ENCODE measurements around the gene ALKBH5. TPM values are rescaled to one million over a fixed set of nuclear protein-coding genes. Genes with fewer than 3 reads are reported as not detected.

ALKBH5 gene
- polyA plus RNA-seq, 2 of the 4 experiments (the other 2 are of a cell fraction) = 57.9 to 105 TPM

DNA sequence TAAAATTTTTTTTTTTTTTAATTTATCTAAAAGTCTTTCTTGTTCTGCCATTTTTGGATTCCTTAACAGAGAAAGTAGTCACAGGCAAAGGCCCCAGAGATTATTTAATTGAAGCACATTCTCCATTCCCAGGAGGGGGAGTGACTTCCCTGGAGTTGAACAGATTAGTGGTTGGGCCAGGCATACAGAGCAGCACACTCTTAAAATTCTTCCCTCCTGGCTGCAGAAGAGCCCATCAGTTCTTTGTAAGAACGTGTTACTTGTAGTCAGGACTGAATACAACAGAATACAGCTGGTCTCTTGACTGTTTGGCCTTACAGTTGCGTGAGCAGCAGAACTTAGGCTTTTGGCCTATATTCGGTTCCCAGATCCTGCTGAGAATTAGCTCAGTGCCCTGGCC, 1.8 kb downstream of the ALKBH5 start:
- H3K4me2 ChIP-seq = peak overlapping the region; percentile 88
- ATAC-seq (no peak), FAIRE-seq (no peak), DNase-seq (ENCODE audit: low read depth in 1 of 2, low spot score in 1 of 2) (no peak)
- TF ChIP-seq HOXA7 (CRISPR knock-in tag; IDR thresholded peaks at IDR 0.05) (no peak), BHLHE40 (IDR thresholded peaks at IDR 0.05; ENCODE audit: low read depth, low read length) (no peak), MAX (IDR thresholded peaks at IDR 0.05) (no peak)
- TF ChIP-seq, protein P1, sequence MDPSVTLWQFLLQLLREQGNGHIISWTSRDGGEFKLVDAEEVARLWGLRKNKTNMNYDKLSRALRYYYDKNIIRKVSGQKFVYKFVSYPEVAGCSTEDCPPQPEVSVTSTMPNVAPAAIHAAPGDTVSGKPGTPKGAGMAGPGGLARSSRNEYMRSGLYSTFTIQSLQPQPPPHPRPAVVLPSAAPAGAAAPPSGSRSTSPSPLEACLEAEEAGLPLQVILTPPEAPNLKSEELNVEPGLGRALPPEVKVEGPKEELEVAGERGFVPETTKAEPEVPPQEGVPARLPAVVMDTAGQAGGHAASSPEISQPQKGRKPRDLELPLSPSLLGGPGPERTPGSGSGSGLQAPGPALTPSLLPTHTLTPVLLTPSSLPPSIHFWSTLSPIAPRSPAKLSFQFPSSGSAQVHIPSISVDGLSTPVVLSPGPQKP (IDR thresholded peaks at IDR 0.05; ENCODE audit: low read depth, low read length) = no peak
- H3K4me1 ChIP-seq = peaks cover 56% of the 10 kb centered on the region
- peak overlapping the region; percentile 73 for H3K4me3 ChIP-seq
- ChIA-PET POLR2A (no interaction called here), CTCF (interaction anchor here (1.3 to 8.4 kb wide), 3 partner anchors 15 to 63 kb away, joined by 4 to 32 read pairs (median 5); no protein-coding TSS in a partner anchor)
- H3K27ac ChIP-seq = peak overlapping the region in 1 of 2 experiments; percentile 96; a peak in 3 of 6 replicates
- H3K9me3 ChIP-seq = no peaks in the 10 kb centered on the region
- WGBS (ENCODE audit: missing lambda C conversion rate) = 64% methylated on average over 3 of the region's 3 CpGs

GRCh38 chr17:18185832-18186626, 2.4 kb downstream of the ALKBH5 start:
- FAIRE-seq (no peak), DNase-seq (ENCODE audit: low read depth in 1 of 2, low spot score in 1 of 2) (no peak), ATAC-seq (no peak)
- Histone ChIP-seq H3K4me1 (peaks cover 61% of the 10 kb centered on the region), H3K9me3 (no peaks in the 10 kb centered on the region), H3K27ac (peak overlapping the region in 1 of 2 experiments; percentile 96; a peak in 4 of 6 replicates), H3K4me2 (peak overlapping the region; percentile 88), H3K4me3 (peak overlapping the region; percentile 73)
- WGBS (ENCODE audit: missing lambda C conversion rate) = 76% methylated on average over 10 of the region's 10 CpGs
- TF ChIP-seq NFE2L2 (conservative IDR thresholded peaks at IDR 0.05; ENCODE audit: low read length) (no peak), CTCF (IDR thresholded peaks at IDR 0.05) (no peak), ZC3H11A (IDR thresholded peaks at IDR 0.05) (no peak), RAD21 (conservative IDR thresholded peaks at IDR 0.05 in 1 of 2, IDR thresholded peaks at IDR 0.05 in 1 of 2) (no peak), HEYL (CRISPR knock-in tag; IDR thresholded peaks at IDR 0.05) (no peak), HMGXB4 (CRISPR knock-in tag; IDR thresholded peaks at IDR 0.05; ENCODE audit: borderline replicate concordance) (no peak), ZSCAN20 (CRISPR knock-in tag; IDR thresholded peaks at IDR 0.05) (no peak), NPAS2 (CRISPR knock-in tag; IDR thresholded peaks at IDR 0.05; ENCODE audit: borderline replicate concordance) (no peak), CHD4 (IDR thresholded peaks at IDR 0.05; ENCODE audit: borderline replicate concordance) (no peak)
- TF ChIP-seq, protein P2, sequence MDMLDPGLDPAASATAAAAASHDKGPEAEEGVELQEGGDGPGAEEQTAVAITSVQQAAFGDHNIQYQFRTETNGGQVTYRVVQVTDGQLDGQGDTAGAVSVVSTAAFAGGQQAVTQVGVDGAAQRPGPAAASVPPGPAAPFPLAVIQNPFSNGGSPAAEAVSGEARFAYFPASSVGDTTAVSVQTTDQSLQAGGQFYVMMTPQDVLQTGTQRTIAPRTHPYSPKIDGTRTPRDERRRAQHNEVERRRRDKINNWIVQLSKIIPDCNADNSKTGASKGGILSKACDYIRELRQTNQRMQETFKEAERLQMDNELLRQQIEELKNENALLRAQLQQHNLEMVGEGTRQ (IDR thresholded peaks at IDR 0.05) = no peak
- ChIA-PET POLR2A (interaction anchor here (1.1 kb wide), 1 partner anchor 12 kb away, joined by 3 read pairs; no protein-coding TSS in a partner anchor), CTCF (interaction anchor here (0.7 to 8.4 kb wide), 5 partner anchors 10 to 147 kb away, joined by 4 to 32 read pairs (median 4); no protein-coding TSS in a partner anchor)

DNA sequence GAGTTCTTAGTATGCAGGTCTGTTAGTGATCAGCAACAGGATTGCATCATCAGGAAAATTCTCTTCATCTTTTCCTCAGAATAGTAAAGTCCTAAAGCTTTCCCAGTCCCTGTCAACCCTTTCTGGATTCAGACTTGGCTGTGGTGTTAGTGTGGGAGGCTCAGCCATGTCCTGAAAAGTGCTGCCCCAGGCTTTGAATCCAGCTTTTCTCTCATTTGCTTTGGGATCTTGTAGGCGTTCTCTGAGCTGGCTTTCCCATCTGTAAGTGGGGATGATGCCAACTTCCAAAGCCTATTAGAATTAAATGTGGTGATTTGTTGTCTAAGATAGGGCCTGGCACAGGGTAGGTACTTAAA, 3.0 kb downstream of the ALKBH5 start:
- POLR2A ChIA-PET = interaction anchor here (1.1 kb wide), 1 partner anchor 12 kb away, joined by 3 read pairs; no protein-coding TSS in a partner anchor
- no peak for DNase-seq (ENCODE audit: low read depth in 1 of 2, low spot score in 1 of 2)
- no peak for ATAC-seq
- H3K4me2 ChIP-seq = peak overlapping the region; percentile 88
- CTCF ChIA-PET = interaction anchor here (0.7 to 8.4 kb wide), 4 partner anchors 9 to 147 kb away, joined by 4 to 32 read pairs (median 4); no protein-coding TSS in a partner anchor
- 45% methylated on average over 1 of the region's 1 CpG for WGBS (ENCODE audit: missing lambda C conversion rate)
- TF ChIP-seq FOSB (CRISPR knock-in tag; IDR thresholded peaks at IDR 0.05) = no peak
- TF ChIP-seq CEBPB (IDR thresholded peaks at IDR 0.05) = peak; percentile 38 to 47; a peak in 2 of 4 replicates
- H3K27ac ChIP-seq = peak overlapping the region; percentile 12 to 96; a peak in 4 of 6 replicates
- H3K4me1 ChIP-seq = peaks cover 65% of the 10 kb centered on the region
- FAIRE-seq = no peak
- peak overlapping the region; percentile 73 for H3K4me3 ChIP-seq
- no peaks in the 10 kb centered on the region for H3K9me3 ChIP-seq
